ENCODE data around the gene HELT.

Gene HELT

DNA sequence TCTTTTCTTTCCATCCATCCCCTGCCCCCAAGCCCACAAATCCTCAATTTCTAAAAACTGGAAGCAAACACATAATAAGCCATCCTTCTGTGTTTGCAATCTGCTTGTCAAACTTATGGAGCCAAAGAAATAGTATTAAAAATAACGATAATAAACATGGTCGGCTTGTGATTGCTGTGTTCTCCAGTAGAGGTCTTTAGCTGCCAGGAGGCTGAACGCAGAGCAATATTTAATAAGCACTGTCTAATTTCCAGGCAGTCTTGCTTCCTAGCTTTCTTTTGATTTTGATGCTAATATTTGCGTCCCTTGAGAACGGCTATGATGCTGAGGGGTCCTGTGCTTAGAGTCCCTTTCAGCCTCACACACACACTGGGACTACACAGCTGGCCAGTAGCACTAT is 3.2 kb upstream of the HELT start:
- H3K27ac ChIP-seq, result no peak overlapping the region
- no peak overlapping the region for H3K4me2 ChIP-seq
- H3K4me1 ChIP-seq, result peaks cover 0 to 17% (median 0%) of the 10 kb centered on the region in 10 experiments; a peak in 3 of 20 replicates
- H3K27me3 ChIP-seq, result peaks cover 64 to 76% (median 74%) of the 10 kb centered on the region in 11 experiments
- H4K20me1 ChIP-seq, result peaks cover 0 to 31% (median 7%) of the 10 kb centered on the region in 11 experiments; a peak in 8 of 22 replicates
- no peak overlapping the region for H3K4me3 ChIP-seq
- H3K36me3 ChIP-seq, result no peaks in the 10 kb centered on the region
- H3K9ac ChIP-seq, result no peak overlapping the region
- no peak for TF ChIP-seq Cebpa-rat (IDR thresholded peaks at IDR 0.05)
- peaks cover 17 to 23% (median 21%) of the 10 kb centered on the region in 11 experiments for H3K9me3 ChIP-seq (replicated peaks in 1 of 11)

DNA sequence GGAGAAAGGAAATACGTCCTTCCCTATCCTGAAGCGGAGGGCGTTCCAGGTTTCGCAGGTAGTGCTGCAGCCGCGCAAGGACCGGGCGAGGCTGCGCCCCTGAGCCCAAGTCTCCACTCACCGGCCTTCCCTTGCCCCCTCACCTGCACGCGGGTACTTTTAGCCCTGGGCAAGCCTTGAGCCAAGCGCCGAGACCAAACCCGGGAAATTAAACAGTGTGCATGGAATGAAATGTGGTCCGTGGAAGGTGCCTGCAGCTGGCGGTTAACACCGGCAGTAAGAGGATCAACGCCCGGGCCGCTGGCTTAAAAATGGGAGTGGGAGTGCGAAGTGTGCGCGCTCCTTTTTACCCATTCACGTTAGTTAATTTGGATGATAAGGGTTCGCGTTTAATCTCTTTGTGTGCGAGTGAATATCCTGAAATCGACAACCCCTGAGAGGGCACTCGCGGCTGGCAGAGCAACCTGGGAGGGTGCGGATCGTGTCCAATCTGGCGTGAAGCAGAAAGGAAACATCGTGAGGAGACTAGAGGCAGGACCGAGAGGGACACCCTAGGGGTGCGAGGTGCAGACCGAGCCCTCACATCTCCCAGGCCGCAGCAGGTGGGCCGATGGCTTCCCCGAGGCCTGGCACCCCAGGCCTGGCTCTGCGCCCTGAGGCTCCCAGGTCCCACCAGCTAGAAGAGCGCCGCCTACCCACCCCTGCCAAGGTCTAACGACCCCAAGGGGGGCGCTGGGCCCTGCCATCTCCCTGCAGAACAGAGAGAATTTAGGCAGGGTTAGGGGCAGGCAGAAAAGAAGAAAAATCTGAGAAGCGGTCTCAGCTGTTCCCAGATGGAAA is 2.0 kb upstream of the HELT start:
- Histone ChIP-seq H3K36me3 (no peaks in the 10 kb centered on the region), H3K27me3 (peaks cover 76 to 88% (median 87%) of the 10 kb centered on the region in 11 experiments), H4K20me1 (peaks cover 0 to 31% (median 7%) of the 10 kb centered on the region in 11 experiments; a peak in 9 of 22 replicates), H3K27ac (no peak overlapping the region), H3K9ac (no peak overlapping the region), H3K4me1 (peaks cover 0 to 12% (median 0%) of the 10 kb centered on the region in 10 experiments; a peak in 1 of 20 replicates), H3K4me2 (peak overlapping the region in 2 of 11 experiments; percentile 43 to 44; a peak in 2 of 22 replicates), H3K9me3 (replicated peaks in 1 of 11) (peaks cover 29 to 35% (median 33%) of the 10 kb centered on the region in 11 experiments), H3K4me3 (no peak overlapping the region)
- TF ChIP-seq Cebpa-rat (IDR thresholded peaks at IDR 0.05), result no peak

DNA sequence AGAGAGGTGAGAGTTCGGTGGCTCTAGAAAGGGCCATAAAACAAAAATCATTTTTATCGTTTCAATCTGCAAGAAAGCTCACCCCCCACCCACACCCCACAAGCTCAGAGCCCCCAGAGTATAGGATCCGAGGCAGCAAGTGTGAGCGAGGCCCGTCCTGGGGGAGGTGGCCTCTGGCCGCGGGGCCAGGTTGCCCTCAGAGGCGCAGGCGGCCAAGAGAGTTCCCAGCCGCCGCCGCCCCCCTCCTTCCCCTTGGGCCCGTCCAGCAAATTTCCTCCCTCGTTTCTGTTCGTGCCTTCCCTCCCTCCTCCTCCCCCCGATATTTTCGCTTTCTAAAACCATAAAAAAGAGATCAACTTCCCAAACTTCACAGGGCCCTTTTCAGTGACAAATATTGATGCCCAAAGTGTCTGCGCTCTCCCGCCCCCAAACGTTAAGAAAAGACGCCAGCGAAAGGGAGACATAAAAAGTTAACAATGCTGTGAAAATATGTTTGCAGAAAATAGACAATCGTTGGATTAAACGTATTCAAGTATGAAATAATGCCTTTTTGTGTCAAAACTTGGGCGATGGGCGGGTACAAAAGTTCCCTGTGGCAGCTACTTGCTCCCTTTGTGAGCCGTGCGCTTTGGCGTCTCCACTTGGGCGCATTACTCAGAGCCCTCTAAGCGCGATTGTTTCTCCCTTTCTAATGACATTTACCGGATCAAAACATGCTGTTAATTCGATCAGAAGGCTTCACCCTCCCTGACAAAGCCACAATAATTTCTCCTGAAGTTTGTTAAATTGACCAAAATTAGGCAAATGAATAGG is 1.1 kb upstream of the HELT start:
- Histone ChIP-seq H3K4me2 (peak overlapping the region in 4 of 11 experiments; percentile 20 to 44 (median 34); a peak in 5 of 22 replicates), H3K4me1 (peaks cover 0 to 12% (median 0%) of the 10 kb centered on the region in 10 experiments; a peak in 1 of 20 replicates), H3K4me3 (peak overlapping the region in 1 of 10 experiments; percentile 44; a peak in 1 of 20 replicates), H3K9ac (no peak overlapping the region), H3K9me3 (replicated peaks in 1 of 11) (peaks cover 31 to 40% (median 36%) of the 10 kb centered on the region in 11 experiments), H3K36me3 (no peaks in the 10 kb centered on the region), H3K27ac (no peak overlapping the region), H4K20me1 (peaks cover 0 to 31% (median 7%) of the 10 kb centered on the region in 11 experiments; a peak in 9 of 22 replicates), H3K27me3 (peaks cover 84 to 96% (median 95%) of the 10 kb centered on the region in 11 experiments)
- TF ChIP-seq Cebpa-rat (IDR thresholded peaks at IDR 0.05), result no peak

DNA sequence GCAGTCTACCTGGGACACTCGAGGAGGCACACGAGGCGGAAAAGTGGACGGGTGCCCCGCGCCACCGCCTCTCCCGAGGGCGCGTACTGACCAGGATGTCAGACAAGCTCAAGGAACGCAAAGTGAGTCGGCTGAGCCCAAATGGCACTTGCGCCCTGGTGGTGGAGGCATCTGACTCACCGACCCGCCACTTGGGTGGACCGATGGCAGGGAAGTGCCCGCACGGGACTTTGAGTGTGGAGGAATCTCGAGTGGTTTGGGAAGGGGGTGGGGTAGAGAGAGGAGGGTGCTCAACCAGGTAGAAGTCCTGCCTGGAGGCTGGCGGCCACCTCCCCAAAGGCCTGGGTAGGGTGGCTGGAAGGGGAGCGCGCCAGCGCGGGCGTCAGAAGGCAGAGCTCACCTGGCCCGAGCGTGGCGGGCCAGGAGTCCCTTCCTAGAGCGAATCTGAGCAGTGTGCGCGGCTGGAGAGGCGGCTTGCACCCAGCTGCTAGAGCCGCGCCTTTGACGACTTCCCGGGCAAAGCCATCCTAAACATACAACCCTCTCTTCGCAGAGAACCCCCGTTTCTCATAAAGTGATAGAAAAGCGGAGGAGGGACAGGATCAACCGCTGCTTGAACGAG is 655 bp downstream of the HELT start:
- no peak overlapping the region for H3K9ac ChIP-seq
- H3K4me2 ChIP-seq, result no peak overlapping the region
- H3K4me3 ChIP-seq, result peak overlapping the region in 1 of 10 experiments; percentile 28; a peak in 1 of 20 replicates
- H3K4me1 ChIP-seq, result peaks cover 0 to 12% (median 0%) of the 10 kb centered on the region in 10 experiments; a peak in 1 of 20 replicates
- H3K27ac ChIP-seq, result no peak overlapping the region
- peaks cover 94 to 100% (median 100%) of the 10 kb centered on the region in 11 experiments for H3K27me3 ChIP-seq
- H3K36me3 ChIP-seq, result no peaks in the 10 kb centered on the region
- no peak for TF ChIP-seq Cebpa-rat (IDR thresholded peaks at IDR 0.05)
- H3K9me3 ChIP-seq (replicated peaks in 1 of 11), result peaks cover 31 to 40% (median 36%) of the 10 kb centered on the region in 11 experiments
- H4K20me1 ChIP-seq, result peaks cover 0 to 31% (median 7%) of the 10 kb centered on the region in 11 experiments; a peak in 9 of 22 replicates

DNA sequence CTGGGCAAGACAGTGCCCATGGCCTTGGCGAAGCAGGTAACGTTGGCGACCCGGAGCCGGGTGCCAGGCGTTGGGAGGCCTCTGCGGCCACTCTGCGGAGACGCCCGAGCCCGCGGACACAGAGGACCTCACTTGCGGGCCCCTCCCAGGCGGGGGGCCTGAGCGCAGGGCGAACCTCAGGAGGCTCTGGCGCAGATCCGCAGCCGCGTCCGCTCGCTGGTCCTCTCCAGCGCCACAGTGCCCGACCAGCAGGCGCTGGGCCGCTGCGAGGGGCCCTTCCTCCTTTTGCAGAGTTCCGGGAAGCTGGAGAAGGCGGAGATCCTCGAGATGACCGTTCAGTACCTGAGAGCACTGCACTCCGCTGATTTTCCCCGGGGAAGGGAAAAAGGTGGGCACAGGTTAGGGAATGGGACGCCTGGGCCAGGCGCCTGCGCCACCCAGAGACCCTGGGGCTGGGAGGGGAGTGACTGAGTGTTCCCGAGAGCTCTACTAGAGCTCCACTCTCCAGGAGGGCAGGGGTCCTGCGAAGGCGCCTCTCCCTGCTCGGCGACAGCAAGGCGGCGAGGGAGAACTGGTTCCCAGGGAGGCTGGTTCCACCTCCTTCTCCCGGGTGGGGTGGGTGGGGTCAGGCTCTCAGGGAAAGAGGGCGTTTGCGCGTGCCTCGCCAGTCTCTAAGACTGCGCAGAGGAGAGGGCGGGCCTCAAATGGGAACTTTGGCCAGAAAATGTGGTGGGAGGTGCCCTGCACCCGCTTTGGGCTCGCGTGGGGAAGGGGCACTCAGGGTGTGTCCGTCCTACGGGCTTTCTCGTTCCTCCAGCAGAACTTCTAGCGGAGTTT is 1.4 kb downstream of the HELT start:
- Histone ChIP-seq H3K4me3 (peak overlapping the region in 1 of 10 experiments; percentile 28; a peak in 1 of 20 replicates), H3K4me1 (peaks cover 0 to 12% (median 0%) of the 10 kb centered on the region in 10 experiments; a peak in 1 of 20 replicates), H3K9ac (no peak overlapping the region), H3K27me3 (peaks cover 86 to 98% (median 93%) of the 10 kb centered on the region in 11 experiments), H3K27ac (no peak overlapping the region), H3K4me2 (no peak overlapping the region), H4K20me1 (peaks cover 0 to 31% (median 7%) of the 10 kb centered on the region in 11 experiments; a peak in 9 of 22 replicates), H3K36me3 (no peaks in the 10 kb centered on the region), H3K9me3 (replicated peaks in 1 of 11) (peaks cover 31 to 40% (median 36%) of the 10 kb centered on the region in 11 experiments)
- no peak for TF ChIP-seq Cebpa-rat (IDR thresholded peaks at IDR 0.05)

DNA sequence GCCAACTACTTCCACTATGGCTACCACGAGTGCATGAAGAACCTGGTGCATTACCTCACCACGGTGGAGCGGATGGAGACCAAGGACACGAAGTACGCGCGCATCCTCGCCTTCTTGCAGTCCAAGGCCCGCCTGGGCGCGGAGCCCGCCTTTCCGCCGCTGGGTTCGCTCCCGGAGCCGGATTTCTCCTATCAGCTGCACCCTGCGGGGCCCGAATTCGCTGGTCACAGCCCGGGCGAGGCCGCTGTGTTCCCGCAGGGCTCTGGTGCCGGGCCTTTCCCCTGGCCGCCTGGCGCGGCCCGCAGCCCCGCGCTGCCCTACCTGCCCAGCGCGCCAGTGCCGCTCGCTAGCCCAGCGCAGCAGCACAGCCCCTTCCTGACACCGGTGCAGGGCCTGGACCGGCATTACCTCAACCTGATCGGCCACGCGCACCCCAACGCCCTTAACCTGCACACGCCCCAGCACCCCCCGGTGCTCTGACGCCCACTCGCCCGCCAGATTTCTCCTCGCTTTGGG is 2.1 kb downstream of the HELT start:
- Histone ChIP-seq H3K9ac (no peak overlapping the region), H3K9me3 (replicated peaks in 1 of 11) (peaks cover 31 to 40% (median 36%) of the 10 kb centered on the region in 11 experiments), H3K27ac (no peak overlapping the region), H3K27me3 (peaks cover 80 to 91% (median 86%) of the 10 kb centered on the region in 11 experiments), H3K4me3 (peak overlapping the region in 2 of 10 experiments; percentile 24 to 28; a peak in 2 of 20 replicates), H3K4me2 (no peak overlapping the region), H3K36me3 (no peaks in the 10 kb centered on the region), H3K4me1 (peaks cover 0 to 12% (median 0%) of the 10 kb centered on the region in 10 experiments; a peak in 1 of 20 replicates), H4K20me1 (peaks cover 0 to 31% (median 7%) of the 10 kb centered on the region in 11 experiments; a peak in 9 of 22 replicates)
- TF ChIP-seq Cebpa-rat (IDR thresholded peaks at IDR 0.05), result no peak

DNA sequence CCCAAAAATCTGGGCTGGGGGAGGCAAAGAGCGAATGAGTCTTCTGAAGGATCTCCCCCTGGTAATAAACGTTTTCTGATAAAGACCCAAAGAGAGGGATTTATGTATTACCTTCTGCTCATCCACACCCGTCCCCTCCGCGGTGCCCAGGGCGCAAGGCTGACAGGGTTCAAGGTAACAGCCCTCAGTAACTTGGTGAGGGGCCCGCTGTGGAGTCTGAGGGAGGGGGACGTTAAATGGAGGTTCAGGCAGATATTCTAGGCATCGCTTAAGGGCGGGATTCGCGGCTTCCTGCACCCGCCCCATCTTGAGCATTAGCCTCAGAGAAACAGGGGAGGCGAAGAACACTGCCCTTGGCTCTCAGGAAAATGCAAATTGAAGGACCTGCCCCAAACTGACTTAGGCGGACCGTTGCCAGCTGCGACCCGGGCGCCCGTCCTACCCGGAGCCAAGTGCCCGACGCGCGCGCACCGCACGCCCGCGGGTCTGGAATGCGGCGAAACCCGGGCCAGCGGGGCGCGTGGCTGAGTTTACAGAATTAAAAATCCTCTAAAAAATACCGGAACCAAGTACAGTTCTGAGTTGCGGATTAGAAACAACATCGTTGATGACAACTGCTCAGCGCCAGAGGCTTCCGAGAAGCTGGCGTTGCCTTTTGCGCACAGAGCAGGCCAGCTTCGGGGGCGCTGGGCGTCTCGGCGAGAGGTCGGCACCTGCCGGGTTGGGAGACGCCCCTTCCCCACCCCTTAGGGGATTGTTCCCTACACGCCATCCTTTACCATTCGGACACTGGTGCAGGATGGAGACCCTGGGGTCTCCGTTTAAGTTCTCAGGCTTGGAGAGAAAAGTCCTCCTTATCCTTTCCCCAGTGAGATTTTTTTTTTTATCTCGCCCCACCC is 2.8 kb downstream of the HELT start:
- Histone ChIP-seq H3K27me3 (peaks cover 72 to 84% (median 79%) of the 10 kb centered on the region in 11 experiments), H3K36me3 (no peaks in the 10 kb centered on the region), H4K20me1 (peaks cover 0 to 25% (median 7%) of the 10 kb centered on the region in 11 experiments; a peak in 9 of 22 replicates), H3K4me1 (peaks cover 0 to 12% (median 0%) of the 10 kb centered on the region in 10 experiments; a peak in 1 of 20 replicates), H3K9me3 (replicated peaks in 1 of 11) (peaks cover 31 to 40% (median 36%) of the 10 kb centered on the region in 11 experiments), H3K27ac (no peak overlapping the region), H3K4me3 (no peak overlapping the region), H3K9ac (no peak overlapping the region), H3K4me2 (no peak overlapping the region)
- no peak for TF ChIP-seq Cebpa-rat (IDR thresholded peaks at IDR 0.05)

All from BLaER1 treated with 17β-estradiol and CSF1 and Interleukin-3, amounts not matched to agents 10 nM and 100 nM (cell line).